NCI-H69 (cell line): ENCODE measurements around the gene PTPRN2.
"Not testable (repeated sequence)": the region's sequence is repeated elsewhere in the genome, so short reads cannot be mapped to it uniquely, and the experiment has no call there.

Experiments
- DNase-seq: peaks from one replicate; lab custom pipeline; 2025; lab: John Stamatoyannopoulos, UW

Gene PTPRN2

DNA sequence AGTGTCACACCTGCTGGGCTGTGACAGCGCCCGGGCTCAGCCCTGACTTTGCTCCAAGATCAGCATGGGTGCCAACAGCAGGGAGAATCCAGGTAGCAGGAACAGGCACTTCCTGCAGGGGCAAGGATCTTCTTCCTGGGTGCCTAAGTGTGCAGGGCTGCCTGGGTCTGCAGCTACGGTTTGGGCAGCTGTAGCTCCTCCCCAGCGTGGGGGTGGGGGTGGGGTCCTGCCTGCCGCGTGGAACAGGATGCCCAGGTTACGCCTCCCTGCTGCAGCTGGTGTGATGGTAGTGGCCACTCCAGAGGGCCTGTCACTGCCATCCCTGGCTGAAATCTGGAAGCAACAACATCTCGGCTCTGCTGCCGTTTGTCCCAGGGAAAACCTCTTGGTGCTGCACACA, 981.5 kb downstream of the PTPRN2 start:
- DNase-seq, result peak; percentile 9

DNA sequence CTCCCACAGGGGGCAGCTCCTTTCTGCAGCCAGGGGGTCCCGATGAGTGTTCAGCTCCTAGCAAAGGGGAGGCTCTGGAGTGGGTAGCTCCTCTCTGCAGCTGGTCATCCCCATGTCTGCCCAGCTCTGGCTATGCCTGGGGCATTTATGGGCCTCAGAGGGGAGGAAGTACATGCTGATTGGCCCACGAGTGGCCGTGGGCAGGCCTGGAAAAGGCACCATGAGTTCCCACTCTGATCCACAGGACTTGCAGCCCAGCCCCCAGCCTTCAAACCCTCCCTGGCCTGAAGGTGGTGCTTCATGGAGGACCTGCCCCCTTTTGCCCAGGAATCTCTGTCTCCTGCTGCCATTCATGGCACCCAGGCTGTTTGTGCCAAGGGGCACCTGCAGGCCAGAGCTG, 982.0 kb downstream of the PTPRN2 start:
- no peak for DNase-seq

DNA sequence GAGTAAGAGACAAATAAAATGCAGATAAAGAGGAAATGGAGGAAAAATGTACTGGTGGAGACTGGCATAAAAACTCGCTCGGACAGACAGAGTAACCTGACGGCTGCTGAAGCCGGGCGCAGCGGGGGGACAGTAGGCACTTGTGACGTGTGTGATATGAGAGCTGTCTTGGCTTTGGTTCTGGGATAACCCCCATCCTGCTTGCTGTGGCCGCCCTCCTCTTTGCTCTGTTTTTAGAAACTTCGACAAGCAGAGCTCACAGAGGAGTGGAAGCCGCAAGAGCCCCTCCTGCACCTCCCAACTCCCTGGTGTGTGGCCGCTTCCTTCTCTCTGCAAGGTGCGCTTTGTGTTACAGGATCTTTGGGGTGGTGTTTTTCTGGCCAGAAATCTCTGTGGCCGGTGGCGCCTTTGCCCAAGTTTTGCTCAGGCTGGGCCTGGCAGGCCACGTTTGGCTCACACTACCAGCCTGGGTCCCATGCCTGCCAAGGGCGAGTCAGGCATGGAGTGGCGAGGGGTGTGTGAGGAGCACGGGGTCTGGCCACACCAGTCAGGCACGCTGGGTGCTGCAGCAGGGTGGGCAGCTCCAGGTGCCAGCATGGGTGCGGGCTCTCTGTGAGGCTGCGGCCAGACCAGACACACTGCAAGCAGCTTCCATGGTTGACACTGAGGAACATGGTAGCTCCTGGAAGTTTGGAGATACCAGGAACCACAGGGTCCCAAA, 982.8 kb downstream of the PTPRN2 start:
- no peak for DNase-seq

DNA sequence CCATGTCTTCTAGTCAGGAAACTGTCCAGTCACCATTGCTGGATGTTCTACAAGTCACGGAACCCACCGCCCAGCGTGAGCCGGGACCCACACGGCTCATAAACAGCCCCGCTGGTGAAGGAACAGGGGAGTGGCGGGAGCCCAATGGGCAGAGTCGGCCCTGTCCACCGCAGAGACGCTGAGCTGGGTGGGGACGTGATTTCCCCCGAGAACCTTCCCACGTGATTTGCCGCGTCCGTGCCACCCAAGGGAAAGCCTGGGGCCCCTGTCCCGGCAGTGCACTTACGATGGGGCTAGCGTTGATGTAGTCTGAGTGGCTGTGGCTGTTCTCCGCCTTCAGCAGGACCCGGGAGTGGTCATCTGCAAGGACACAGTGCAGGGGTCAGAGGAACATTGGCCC, 983.9 kb downstream of the PTPRN2 start:
- DNase-seq, result no peak

DNA sequence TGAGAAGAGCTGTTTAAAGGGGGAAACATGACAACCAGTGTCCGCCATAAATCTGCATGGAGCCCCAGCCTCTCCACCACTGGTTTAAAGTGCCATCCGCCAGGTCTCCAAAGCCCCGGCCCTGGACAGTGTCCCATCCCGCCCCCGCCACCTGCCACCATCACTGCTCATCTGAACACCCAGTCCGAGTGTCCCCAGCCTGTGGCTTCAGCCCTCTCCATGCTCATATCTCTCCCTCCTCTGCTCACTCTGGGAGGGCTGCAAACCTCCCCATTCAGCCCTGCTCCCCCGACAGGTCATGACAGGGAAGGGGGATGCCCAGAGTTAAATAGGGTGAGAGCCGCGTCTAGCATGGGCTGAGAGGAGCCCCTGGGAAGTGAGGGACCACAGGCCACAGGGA, 984.6 kb downstream of the PTPRN2 start:
- no peak for DNase-seq

DNA sequence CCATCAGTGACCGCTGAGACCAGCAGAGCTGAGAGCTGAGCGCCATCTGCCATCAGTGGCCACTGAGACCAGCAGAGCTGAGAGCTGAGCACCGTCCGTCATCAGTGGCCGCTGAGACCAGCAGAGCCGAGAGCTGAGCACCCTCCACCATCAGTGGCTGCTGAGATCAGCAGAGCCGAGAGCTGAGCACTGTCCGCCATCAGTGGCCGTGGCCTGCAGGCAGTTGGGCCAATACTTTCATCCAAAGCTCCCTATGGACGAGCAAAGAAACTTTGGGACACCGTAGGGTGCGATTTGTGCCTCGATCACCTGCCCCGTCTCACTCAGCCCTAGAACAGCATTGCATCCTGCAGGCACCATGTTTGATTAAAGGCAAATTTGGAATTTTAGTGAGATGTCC, 985.0 kb downstream of the PTPRN2 start:
- DNase-seq, result no peak

DNA sequence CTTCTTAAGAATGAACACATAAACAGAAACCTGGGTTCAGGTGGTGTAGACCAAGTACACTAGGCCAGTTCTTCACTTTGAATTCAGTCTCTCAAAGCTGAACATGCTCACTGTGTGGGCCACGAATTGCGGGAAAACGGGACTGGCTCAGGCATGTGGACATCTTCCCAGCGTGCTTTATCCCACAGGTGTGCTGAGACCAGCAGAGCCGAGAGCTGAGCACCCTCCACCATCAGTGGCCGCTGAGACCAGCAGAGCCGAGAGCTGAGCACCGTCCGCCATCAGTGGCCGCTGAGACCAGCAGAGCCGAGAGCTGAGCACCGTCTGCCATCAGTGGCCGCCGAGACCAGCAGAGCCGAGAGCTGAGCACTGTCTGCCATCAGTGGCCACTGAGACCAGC, 985.5 kb downstream of the PTPRN2 start:
- DNase-seq, result no peak

DNA sequence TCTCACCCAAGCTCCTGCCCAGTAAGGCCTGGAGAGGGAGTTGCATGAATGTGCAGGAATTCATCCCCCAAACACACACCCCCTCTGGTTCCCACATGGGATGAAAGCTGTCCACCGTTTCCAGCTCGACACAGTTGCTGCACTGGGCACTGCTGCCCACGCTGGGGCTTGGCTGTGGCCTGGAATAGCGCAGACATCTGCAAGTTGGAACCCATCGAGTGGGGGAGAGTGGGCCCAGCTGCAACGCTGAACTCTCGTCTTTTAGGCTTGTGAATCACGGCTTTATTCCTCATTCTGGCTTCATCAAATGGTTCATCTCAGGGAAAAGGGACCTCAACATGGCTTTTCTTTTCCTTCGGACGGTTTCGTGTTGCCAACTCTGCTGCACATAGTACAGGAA, 986.1 kb downstream of the PTPRN2 start:
- no peak for DNase-seq

DNA sequence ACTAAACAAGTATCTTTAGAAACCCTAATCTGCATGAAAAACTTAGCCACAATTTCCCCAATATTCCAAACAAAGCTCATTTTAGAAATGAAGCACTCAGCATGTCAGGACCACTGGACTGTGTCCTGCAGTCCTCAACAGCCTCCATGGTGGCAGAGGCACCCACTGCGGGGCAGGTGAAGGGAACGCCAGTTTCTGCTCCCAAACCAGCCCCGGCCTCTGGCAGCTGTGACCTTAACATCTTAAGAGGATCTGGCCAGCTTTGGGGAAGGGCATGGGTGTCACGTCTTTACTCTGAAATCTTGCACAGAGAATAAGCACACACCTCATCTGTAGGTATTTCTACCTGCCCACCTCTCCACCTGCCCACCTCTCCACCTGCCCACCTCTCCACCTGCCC, 988.1 kb downstream of the PTPRN2 start:
- DNase-seq, result no peak

DNA sequence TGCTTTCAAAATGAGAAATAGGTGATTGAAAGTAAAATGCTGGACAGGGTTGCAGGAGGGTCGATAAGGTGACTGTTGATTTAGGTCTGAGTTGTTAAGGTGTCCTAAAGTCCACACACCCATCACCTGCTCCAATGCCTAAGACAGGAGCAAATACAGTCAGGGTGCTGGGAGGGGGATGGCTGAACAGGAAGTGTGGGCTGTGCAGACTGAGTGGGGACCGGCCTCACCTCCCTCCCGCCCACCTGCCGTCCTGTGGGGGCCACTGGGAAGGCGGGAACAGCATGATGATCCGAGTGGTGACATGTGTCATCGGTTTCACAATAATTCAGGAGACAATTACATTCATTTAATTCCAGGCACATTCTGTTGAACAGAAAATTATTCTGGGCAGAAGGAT, 990.1 kb downstream of the PTPRN2 start:
- peak; percentile 91 for DNase-seq

DNA sequence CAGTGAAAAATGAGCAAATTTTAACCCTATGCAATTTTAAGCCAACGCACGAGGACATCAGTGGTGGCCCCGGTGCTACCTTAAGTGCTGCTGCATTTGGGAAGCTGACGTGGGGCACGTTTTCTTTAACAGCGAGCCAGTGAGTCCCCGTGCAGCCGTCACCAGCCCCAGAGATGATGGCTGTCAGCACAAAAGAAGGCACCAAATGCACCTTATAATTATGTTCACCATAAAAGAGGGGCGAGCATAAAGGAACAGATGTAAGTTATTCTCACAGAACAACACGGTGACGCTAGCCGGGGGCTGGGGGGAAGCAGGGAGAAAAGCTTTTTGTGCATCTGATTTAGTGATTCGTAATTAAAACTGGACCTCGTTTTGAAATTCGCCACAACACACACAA, 990.7 kb downstream of the PTPRN2 start:
- DNase-seq, result peak; percentile 95

DNA sequence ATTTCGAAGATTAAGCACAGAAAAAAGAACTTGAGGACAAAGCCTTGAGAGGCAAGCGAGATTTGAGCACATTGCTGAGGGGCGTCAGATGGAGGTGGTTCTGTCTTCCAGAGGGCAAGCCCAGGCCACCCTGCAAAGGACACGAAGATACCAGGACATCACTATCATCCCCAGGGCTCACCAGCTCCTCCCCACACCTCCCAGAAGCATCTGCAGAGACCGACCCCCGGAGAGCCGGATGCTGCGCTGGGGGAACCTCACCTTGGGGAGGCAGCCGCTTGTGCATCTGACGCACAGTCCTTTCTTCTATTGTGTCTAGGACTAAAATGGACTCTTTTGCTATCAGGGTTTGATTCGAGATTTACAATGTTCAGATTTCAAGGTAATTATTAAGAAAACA, 991.2 kb downstream of the PTPRN2 start:
- peak; percentile 82 for DNase-seq

DNA sequence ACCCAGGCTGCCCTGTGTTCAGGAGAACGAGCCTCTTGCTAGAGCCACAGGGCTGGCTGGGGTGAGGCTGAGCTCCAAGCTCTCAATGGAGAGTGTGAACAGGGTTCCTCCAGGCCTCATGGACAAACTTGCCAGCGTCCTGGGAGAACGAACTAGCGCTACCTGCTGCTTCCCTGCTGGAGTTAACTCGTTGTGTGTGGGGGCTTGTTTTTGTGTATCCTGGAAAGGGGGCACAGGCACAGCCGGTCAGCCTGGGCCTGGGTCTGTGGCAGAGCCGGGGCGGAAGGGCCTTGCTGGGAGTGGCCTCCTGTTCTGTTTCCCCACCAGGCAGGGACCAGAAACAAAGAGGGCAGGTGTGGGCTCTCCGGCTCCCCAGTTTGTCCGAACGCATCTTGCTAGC, 991.6 kb downstream of the PTPRN2 start:
- peak; percentile 24 for DNase-seq

DNA sequence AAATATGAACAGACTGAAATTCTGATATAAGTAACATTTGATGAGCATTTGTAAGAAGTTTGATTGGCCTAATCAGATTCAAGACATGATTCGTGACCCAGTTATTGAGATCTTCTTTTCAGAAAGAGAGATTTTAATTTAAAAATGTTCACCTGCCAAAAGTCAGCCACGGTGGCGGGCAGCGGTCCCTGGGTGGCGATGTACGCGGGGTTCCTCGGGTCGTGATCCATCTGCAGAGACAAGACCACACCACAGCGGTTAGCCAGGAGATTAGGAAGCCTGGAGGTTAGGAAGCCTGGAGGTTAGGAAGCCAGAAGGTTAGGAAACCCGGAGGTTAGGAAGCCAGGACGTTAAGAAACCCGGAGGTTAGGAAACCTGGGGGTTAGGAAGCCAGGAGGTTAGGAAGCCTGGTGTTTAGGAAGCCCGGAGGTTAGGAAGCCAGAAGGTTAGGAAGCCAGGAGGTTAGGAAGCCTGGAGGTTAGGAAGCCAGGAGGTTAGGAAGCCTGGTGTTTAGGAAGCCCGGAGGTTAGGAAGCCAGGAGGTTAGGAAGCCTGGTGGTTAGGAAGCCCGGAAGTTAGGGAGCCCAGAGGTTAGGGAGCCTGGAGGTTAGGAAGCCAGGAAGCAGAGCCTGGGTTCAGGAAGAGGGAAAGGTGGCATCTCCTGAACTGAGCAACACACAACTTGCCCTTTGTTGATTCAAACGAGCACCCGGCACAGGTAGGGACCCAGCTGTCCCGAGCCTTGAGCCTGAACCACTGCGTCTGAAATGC, 992.4 kb downstream of the PTPRN2 start:
- no peak for DNase-seq

DNA sequence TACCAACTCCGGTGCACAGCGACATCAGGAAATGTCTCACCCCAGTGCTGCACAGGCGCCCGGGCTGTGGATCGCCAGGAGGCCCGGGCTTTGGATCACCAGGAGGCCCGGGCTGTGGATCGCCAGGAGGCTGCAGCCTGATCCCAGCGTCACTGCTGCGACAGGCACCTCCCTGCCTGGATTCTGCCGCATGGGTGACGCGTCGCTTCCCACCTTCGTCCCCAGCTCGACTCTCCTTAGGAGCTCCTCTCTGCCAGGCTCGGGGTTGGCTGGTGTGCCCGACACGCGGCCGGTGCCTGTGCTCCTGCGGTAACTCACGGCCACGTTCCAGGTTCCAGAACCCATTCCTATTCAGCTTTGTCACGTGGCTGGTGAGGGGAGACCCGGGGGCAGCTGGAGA, 993.3 kb downstream of the PTPRN2 start:
- DNase-seq, result no peak

DNA sequence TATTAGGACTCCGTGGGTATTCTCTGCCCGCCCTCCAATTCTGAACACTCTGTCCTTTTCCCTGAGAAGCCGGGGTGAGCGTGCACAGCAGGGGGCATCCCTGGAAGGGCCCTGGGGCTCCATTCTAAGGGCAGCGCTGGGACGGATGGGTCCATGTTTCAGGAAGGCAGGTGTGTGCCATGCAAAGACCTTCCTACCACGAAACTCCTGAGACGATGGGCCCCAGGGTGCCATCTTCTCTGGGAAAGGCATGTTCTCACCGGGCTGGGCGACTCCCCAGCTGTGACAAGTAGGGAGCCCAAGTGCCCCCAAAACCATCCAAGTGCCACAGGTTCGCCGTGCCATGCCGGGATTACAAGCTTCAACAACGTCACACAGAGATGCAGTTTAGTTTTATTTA, 994.1 kb downstream of the PTPRN2 start:
- DNase-seq, result no peak

DNA sequence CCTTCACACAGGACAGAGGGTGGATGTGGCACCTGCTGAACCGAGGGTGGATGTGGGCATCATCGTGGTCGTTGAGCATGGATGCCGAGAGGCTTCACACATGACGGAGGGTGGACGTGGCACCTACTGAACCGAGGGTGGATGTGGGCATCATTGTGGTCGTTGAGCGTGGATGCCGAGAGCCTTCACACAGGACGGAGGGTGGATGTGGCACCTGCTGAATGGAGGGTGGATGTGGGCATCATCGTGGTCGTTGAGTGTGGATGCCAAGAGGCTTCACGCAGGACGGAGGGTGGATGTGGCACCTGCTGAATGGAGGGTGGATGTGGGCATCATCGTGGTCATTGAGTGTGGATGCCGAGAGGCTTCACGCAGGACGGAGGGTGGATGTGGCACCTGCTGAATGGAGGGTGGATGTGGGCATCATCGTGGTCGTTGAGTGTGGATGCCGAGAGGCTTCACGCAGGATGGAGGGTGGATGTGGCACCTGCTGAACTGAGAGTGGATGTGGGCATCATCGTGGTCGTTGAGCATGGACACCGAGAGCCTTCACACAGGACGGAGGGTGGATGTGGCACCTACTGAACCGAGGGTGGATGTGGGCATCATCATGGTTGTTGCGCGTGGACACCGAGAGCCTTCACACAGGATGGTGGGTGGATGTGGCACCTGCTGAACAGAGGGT, 994.8 kb downstream of the PTPRN2 start:
- not testable (repeated sequence) for DNase-seq

DNA sequence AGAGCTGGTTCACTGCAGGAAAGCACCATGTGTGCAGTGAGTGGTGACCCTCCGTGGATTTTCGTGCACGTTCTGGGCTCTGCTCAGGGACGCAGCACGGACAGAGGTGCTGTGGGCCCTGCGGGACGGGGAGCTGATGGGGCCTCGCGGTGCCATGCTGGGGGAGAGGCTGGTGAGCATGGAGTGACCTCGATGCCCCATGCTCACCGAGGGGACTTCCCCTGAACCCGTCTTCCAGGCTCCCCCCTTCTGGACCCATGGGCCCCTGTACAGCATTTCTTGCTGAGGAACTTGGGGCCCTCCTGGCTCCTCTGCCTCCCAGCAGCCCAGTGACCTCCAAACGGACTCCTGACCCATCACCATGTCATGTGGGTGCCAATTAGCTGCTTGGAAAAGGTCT, 997.1 kb downstream of the PTPRN2 start:
- no peak for DNase-seq

DNA sequence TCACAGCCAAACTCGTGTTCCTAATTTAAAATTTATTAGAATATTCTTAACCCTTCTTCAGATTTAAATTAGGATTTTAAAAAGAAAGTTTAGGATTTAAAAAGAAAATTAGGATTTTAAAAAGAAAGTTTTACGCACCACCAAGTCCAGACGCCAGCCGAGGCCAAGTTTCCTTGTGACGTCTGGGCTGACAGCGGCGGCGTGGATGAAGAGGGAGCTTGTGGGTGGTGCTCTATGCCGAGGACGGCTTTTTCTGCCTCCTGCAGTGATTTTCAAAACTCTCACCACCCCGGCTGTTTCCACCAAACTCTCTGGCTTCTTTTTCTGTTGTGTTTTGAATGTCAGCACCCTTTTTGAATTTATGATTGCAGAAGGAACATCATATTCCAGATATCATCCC, 997.9 kb downstream of the PTPRN2 start:
- no peak for DNase-seq

DNA sequence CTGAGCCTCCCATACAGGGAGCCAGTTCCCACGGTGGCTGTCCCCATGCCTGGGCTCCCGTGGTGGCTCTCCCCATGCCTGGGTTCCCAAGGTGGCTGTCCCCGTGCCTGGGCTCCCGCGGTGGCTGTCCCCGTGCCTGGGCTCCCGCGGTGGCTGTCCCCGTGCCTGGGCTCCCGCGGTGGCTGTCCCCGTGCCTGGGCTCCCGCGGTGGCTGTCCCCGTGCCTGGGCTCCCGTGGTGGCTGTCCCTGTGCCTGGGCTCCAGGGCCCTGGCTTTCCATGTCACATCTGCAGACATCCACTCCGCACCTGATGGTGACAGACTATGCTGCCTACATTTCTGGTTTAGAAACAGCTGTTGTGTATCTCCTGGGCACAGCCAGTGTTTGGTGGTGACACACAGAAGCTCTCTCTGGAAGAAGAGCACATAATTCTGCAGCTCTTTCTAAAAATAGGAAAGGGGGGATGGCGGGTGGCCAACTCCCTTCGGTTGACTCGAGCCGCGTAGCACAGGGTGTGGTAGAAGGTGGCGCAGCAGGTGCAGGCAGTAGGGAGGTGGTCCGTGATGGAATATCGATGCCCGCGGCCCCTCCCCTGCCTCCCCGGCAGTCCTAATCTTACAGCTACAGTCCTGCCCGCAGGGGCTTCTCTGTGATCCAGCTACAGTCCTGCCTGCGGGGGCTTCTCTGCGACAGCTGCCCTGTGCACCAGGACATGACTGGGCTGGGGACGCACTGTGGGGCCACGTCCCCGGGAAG, 999.6 kb downstream of the PTPRN2 start:
- DNase-seq, result peak; percentile 58

DNA sequence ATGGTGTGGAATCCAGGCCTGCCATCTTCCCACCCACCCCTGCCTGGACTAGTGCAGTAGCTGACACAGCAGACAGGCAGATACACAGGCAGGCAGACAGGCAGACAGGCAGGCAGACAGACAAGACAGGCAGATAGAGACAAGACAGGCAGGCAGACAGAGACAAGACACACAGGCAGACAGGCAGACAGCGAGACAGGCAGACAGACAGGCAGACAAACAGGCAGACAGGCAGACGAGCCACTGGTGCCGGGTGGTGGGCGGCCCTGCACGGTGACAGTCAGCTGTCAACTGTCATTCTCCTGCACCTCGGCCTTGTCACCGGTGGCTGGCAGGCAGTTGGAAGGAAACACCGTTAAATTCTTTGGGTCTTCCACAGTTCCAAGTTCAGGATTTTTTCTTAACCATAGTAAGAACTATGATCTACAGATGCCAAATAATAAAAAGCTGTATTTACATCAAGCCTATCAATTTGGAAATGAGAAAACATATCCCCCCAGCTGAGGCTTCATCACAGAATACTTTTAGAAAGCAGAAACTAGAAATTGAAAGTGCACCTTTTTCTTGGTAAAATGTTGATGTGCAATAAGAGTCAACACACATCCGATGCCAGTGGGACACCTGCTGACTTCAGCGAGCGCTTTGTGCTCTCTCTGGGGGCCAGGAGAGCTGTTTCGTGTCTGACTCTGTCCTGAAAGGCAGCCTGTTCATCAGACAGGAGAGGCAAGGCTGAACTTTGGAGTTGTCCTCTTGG, 1000.4 kb downstream of the PTPRN2 start:
- DNase-seq, result peak; percentile 7
